HFF-Myc (cell line): ENCODE results near the gene ARHGEF10L.

Source experiments
- DNase-seq: peaks from one replicate; pipeline ENCODE4 v3.0.0-alpha.2; 2011; ENCODE audit warnings: low read depth; ENCODE audit errors: extremely low read depth
- H3K4me3 ChIP-seq: replicated peaks from 2 replicates; pipeline ENCODE4 v1.5.1; 2011; ENCODE audit warnings: low read depth, mild to moderate bottlenecking, control low read depth, low read length
- TF ChIP-seq, protein P1 (sequence below): IDR thresholded peaks from 2 replicates; pipeline ENCODE4 v1.5.1; 2012; ENCODE audit warnings: mild to moderate bottlenecking, low read depth, low read length, control low read depth; ENCODE audit errors: missing control alignments

ARHGEF10L gene

GRCh38 chr1:17585266-17585987 is 45.9 kb downstream of the ARHGEF10L start:
- TF ChIP-seq, protein P1, sequence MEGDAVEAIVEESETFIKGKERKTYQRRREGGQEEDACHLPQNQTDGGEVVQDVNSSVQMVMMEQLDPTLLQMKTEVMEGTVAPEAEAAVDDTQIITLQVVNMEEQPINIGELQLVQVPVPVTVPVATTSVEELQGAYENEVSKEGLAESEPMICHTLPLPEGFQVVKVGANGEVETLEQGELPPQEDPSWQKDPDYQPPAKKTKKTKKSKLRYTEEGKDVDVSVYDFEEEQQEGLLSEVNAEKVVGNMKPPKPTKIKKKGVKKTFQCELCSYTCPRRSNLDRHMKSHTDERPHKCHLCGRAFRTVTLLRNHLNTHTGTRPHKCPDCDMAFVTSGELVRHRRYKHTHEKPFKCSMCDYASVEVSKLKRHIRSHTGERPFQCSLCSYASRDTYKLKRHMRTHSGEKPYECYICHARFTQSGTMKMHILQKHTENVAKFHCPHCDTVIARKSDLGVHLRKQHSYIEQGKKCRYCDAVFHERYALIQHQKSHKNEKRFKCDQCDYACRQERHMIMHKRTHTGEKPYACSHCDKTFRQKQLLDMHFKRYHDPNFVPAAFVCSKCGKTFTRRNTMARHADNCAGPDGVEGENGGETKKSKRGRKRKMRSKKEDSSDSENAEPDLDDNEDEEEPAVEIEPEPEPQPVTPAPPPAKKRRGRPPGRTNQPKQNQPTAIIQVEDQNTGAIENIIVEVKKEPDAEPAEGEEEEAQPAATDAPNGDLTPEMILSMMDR, result no peak
- no peak for DNase-seq
- H3K4me3 ChIP-seq, result no peak overlapping the region

- TF ChIP-seq, protein P1, result no peak
- no peak overlapping the region for H3K4me3 ChIP-seq
- DNase-seq, result peak; percentile 66
Measured at GRCh38 chr1:17586172-17586964, 46.9 kb downstream of the ARHGEF10L start.

- TF ChIP-seq, protein P1, result no peak
- DNase-seq, result peak; percentile 94
- H3K4me3 ChIP-seq, result peak overlapping the region; percentile 5; the same call in 1 of the 2 replicates
Measured at GRCh38 chr1:17587693-17588047, 48.2 kb downstream of the ARHGEF10L start.

- TF ChIP-seq, protein P1, result no peak
- H3K4me3 ChIP-seq, result peak overlapping the region; percentile 34
- peak; percentile 11 for DNase-seq
Measured at GRCh38 chr1:17588048-17588871, 48.8 kb downstream of the ARHGEF10L start.

GRCh38 chr1:17591814-17592430 is 52.4 kb downstream of the ARHGEF10L start:
- DNase-seq, result no peak
- H3K4me3 ChIP-seq, result no peak overlapping the region
- TF ChIP-seq, protein P1, result no peak

DNA sequence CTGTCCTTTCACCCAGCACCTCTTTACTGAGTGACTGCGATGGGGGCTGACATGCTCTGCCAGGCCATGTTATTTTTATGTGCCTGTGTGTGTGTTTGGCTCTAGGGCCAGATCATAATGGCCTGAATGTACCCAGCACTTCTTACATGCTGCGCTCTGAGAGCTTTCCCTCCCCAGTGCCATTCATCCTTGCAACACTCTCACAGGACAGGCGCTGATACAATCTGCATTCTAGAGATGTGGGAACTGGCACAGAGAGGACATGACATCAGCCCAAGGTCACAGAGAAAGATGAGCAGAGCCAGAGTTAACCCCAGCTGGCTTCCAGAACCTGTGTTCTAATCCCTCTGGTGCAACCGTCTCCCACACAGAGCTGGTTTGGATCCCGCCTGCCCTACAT is 54.5 kb downstream of the ARHGEF10L start:
- TF ChIP-seq, protein P1, result no peak
- DNase-seq, result no peak
- no peak overlapping the region for H3K4me3 ChIP-seq
